PC-3 (cell line): Measurements from ENCODE around the gene NFIC. TPM values are rescaled to one million over a fixed set of nuclear protein-coding genes. Genes with fewer than 3 reads are reported as not detected.

Experiments
- ATAC-seq: fragments of 200-7000 bp; cut with Tn5 transposase; 2 replicates; pipeline ENCODE4 v1.9.1; 2020; ENCODE audit warnings: mild to moderate bottlenecking, moderate library complexity
- BruUV-seq: library from RNA; stranded (reverse); fragments of 400-500 nt; replicated peaks from 2 replicates; lab custom pipeline; 2021; lab: Mats Ljungman, UMichigan
- CTCF ChIA-PET: fragments of 300-600 bp; sonication (Branson Sonifier 250); formaldehyde crosslinking; loops from one replicate; lab custom pipeline; 2022; ENCODE audit warnings: antibody characterized with exemption; lab: Charles Lee
- POLR2A ChIA-PET: fragments of 300-600 bp; sonication (Branson Sonifier 250); formaldehyde crosslinking; loops from one replicate; lab custom pipeline; 2022; ENCODE audit warnings: antibody characterized with exemption; ENCODE audit not compliant: unreplicated experiment; lab: Charles Lee
- DNase-seq: peaks from one replicate; pipeline ENCODE4 v3.0.0-alpha.2; 2015
- H2AFZ ChIP-seq: fragments of 300-600 bp; sonication (generic); 2 replicates; pipeline ENCODE4 v1.6.0; 2016; ENCODE audit warnings: antibody characterized with exemption, low read length
- H3F3A ChIP-seq: fragments of 300-600 bp; sonication (generic); one replicate; pipeline ENCODE4 v1.6.0; 2017; ENCODE audit warnings: antibody characterized with exemption, low read length, control low read depth, mild to moderate bottlenecking; ENCODE audit not compliant: unreplicated experiment
- H3K27ac ChIP-seq: fragments of 300-600 bp; sonication (generic); 2 replicates; pipeline ENCODE4 v1.5.1; 2016; ENCODE audit warnings: mild to moderate bottlenecking, low read length
- H3K27me3 ChIP-seq: fragments of 300-600 bp; sonication (generic); 2 replicates; pipeline ENCODE4 v1.6.1; 2016; ENCODE audit warnings: low read length, mixed read lengths
- H3K36me3 ChIP-seq: fragments of 300-600 bp; sonication (generic); 2 replicates; pipeline ENCODE4 v1.6.1; 2016; ENCODE audit warnings: low read depth, mixed run types, low read length, mixed read lengths
- H3K4me1 ChIP-seq: fragments of 300-600 bp; sonication (generic); 2 replicates; pipeline ENCODE4 v1.5.1; 2016; ENCODE audit warnings: low read length; ENCODE audit not compliant: insufficient read depth
- H3K4me2 ChIP-seq: fragments of 300-600 bp; sonication (generic); 2 replicates; pipeline ENCODE4 v1.6.0; 2016; ENCODE audit warnings: low read length
- H3K4me3 ChIP-seq: fragments of 300-600 bp; sonication (generic); 2 replicates; pipeline ENCODE4 v1.5.1; 2016; ENCODE audit warnings: mild to moderate bottlenecking, low read length, mixed read lengths
- H3K79me2 ChIP-seq: fragments of 300-600 bp; sonication (generic); 2 replicates; pipeline ENCODE4 v1.6.1; 2017; ENCODE audit warnings: low read length, mixed read lengths
- H3K9ac ChIP-seq: fragments of 300-600 bp; sonication (generic); 2 replicates; pipeline ENCODE4 v1.6.0; 2016; ENCODE audit warnings: mild to moderate bottlenecking, low read length
- H3K9me2 ChIP-seq: fragments of 300-600 bp; sonication (generic); replicated peaks from 2 replicates; pipeline ENCODE4 v1.6.1; 2016; ENCODE audit warnings: mixed run types, low read length, mixed read lengths
- H3K9me3 ChIP-seq: fragments of 300-600 bp; sonication (generic); 2 replicates; pipeline ENCODE4 v1.6.1; 2016; ENCODE audit warnings: low read length, mixed read lengths
- H4K20me1 ChIP-seq: fragments of 300-600 bp; sonication (generic); 2 replicates; pipeline ENCODE4 v1.6.1; 2016; ENCODE audit warnings: low read length, mixed read lengths
- CTCF ChIP-seq: fragments of 300-600 bp; sonication (generic); conservative IDR thresholded peaks from 2 replicates; pipeline ENCODE4 v1.5.1; 2017; ENCODE audit warnings: antibody characterized with exemption, low read depth, mild to moderate bottlenecking, low read length
- EZH2 ChIP-seq: fragments of 300-600 bp; sonication (generic); IDR thresholded peaks from one replicate; pipeline ENCODE4 v1.6.1; 2017; ENCODE audit warnings: antibody characterized with exemption, mild to moderate bottlenecking, low read length; ENCODE audit not compliant: unreplicated experiment
- EZH2phosphoT487 ChIP-seq: fragments of 300-600 bp; sonication (generic); IDR thresholded peaks from 2 replicates; pipeline ENCODE4 v1.6.1; 2018; ENCODE audit warnings: mild to moderate bottlenecking, antibody characterized with exemption, low read length, borderline replicate concordance
- intact Hi-C: fragments of 100-400 bp; cut with micrococcal nuclease; formaldehyde crosslinking; loops from 2 replicates; pipeline ENCODE4 v1.9.0; 2023
- total RNA-seq: library from RNA; depleted of rRNA; stranded (reverse); fragments of >200 nt; gene quantifications from 2 replicates; pipeline ENCODE4 v1.2.3, GENCODE V29; 2014

The NFIC gene
- total RNA-seq, 1 experiment from 2014 or later = 31.7 TPM

- H3K9ac ChIP-seq = no peak overlapping the region
- H3K9me2 ChIP-seq = no peaks in the 10 kb centered on the region
- H4K20me1 ChIP-seq = no peaks in the 10 kb centered on the region
- no TSS peak for BruUV-seq
- ChIA-PET CTCF (no interaction called here), POLR2A (no interaction called here)
- no peaks in the 10 kb centered on the region for H3F3A ChIP-seq
- H3K4me3 ChIP-seq = no peak overlapping the region
- H3K79me2 ChIP-seq = peaks cover 33% of the 10 kb centered on the region
- intact Hi-C loops = no loop called here
- H2AFZ ChIP-seq = no peak overlapping the region
- no peak for TF ChIP-seq EZH2
- TF ChIP-seq EZH2phosphoT487 = no peak
- no peak for TF ChIP-seq CTCF
- no peaks in the 10 kb centered on the region for H3K9me3 ChIP-seq
- no peak overlapping the region for H3K27ac ChIP-seq
- no peaks in the 10 kb centered on the region for H3K27me3 ChIP-seq
- 0 out of 2 replicates have a peak, but pooled peaks cover 10% of the 10 kb centered on the region for H3K4me1 ChIP-seq
- no peak overlapping the region for H3K4me2 ChIP-seq
- ATAC-seq = no peak
- DNase-seq = no peak
- no peaks in the 10 kb centered on the region; the same call in 1 of the 2 replicates for H3K36me3 ChIP-seq
These were observed 130.2 kb downstream of the NFIC start for GRCh38 chr19:3496392-3497273.

DNA sequence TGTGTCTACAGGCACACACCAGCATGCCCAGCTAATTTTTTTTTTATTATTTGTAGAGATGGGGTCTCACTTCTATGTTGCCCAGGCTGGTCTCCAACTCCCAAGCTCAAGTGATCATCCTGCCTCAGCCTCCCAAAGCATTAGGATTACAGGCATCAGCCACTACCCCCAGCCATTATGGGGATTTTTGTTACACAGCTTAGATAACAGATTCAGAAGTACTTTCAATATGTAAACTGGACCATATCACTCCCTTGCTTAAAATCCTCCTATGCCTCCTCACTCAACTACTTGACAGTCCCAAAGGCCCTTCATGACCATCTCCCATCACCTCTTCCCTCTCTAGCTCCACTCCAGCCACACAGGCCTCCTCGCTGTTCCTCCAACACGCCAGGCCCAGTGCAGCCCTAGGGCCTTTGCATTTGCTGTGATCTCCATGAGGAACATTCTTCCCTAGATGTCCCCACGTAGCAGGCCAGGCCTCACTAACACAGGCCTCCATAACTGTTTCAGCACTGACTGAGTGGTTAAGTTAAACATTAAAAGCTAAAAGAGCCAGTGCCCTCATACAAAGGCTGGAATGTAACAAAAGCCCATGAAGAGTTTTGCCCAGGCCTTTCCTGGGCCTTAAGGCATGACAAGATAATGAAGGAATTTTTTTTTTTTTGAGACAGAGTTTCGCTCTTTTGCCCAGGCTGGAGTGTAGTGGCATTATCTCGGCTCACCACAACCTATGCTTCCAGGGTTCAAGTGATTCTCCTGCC lies 131.6 kb downstream of the NFIC start:
- no peaks in the 10 kb centered on the region; the same call in 1 of the 2 replicates for H3K36me3 ChIP-seq
- CTCF ChIA-PET = no interaction called here

More for the DNA sequence above, 131.6 kb downstream of the NFIC start:
- Histone ChIP-seq H3K9ac (no peak overlapping the region), H2AFZ (no peak overlapping the region), H3K4me1 (0 out of 2 replicates have a peak, but pooled peaks cover 10% of the 10 kb centered on the region), H3K9me3 (no peaks in the 10 kb centered on the region), H3K27me3 (no peaks in the 10 kb centered on the region), H3K4me2 (no peak overlapping the region), H3K79me2 (peaks cover 33% of the 10 kb centered on the region), H3K4me3 (no peak overlapping the region), H3F3A (no peaks in the 10 kb centered on the region), H4K20me1 (no peaks in the 10 kb centered on the region), H3K27ac (no peak overlapping the region), H3K9me2 (no peaks in the 10 kb centered on the region)
- TF ChIP-seq CTCF (no peak), EZH2 (no peak), EZH2phosphoT487 (no peak)
- ATAC-seq (no peak), DNase-seq (no peak)
- intact Hi-C loops = no loop called here
- no TSS peak for BruUV-seq
- POLR2A ChIA-PET = no interaction called here
